Ramos (cell line): ENCODE measurements around the gene KCNIP1.

Experiments
- in situ Hi-C: fragments of 300-500 bp; cut with MboI; formaldehyde crosslinking; loops from one replicate; pipeline ENCODE4 v1.14.3; 2022; ENCODE audit warnings: low sequenced_read_pairs; ENCODE audit not compliant: unreplicated experiment

KCNIP1 gene

GRCh38 chr5:170481849-170482248, 22.0 kb upstream of the KCNIP1 start:
- in situ Hi-C loops: no loop called here

GRCh38 chr5:170482511-170482910, 21.3 kb upstream of the KCNIP1 start:
- in situ Hi-C loops: no loop called here

- in situ Hi-C loops: no loop called here
Measured at GRCh38 chr5:170483701-170484458, 19.9 kb upstream of the KCNIP1 start.

- in situ Hi-C loops: no loop called here
Measured at GRCh38 chr5:170484459-170484831, 19.4 kb upstream of the KCNIP1 start.

- in situ Hi-C loops: no loop called here
Measured at GRCh38 chr5:170484847-170485615, 18.8 kb upstream of the KCNIP1 start.

GRCh38 chr5:170485616-170485911, 18.3 kb upstream of the KCNIP1 start:
- in situ Hi-C loops: no loop called here

GRCh38 chr5:170486371-170486770, 17.4 kb upstream of the KCNIP1 start:
- in situ Hi-C loops: no loop called here

GRCh38 chr5:170488570-170488969, 15.2 kb upstream of the KCNIP1 start:
- in situ Hi-C loops: no loop called here

GRCh38 chr5:170489199-170489598, 14.6 kb upstream of the KCNIP1 start:
- in situ Hi-C loops: no loop called here

- in situ Hi-C loops: no loop called here
Measured at GRCh38 chr5:170490381-170490780, 13.4 kb upstream of the KCNIP1 start.

- in situ Hi-C loops: no loop called here
Measured at GRCh38 chr5:170491479-170491878, 12.3 kb upstream of the KCNIP1 start.

- in situ Hi-C loops: no loop called here
Measured at GRCh38 chr5:170493028-170493820, 10.6 kb upstream of the KCNIP1 start.

GRCh38 chr5:170494041-170494440, 9.8 kb upstream of the KCNIP1 start:
- in situ Hi-C loops: no loop called here

- in situ Hi-C loops: no loop called here
Measured at GRCh38 chr5:170495825-170496661, 7.8 kb upstream of the KCNIP1 start.

GRCh38 chr5:170496662-170497028, 7.2 kb upstream of the KCNIP1 start:
- in situ Hi-C loops: no loop called here

- in situ Hi-C loops: no loop called here
Measured at GRCh38 chr5:170497311-170498038, 6.3 kb upstream of the KCNIP1 start.

GRCh38 chr5:170498811-170499351, 4.9 kb upstream of the KCNIP1 start:
- in situ Hi-C loops: no loop called here

GRCh38 chr5:170499621-170500020, 4.2 kb upstream of the KCNIP1 start:
- in situ Hi-C loops: no loop called here

GRCh38 chr5:170501361-170501760, 2.5 kb upstream of the KCNIP1 start:
- in situ Hi-C loops: no loop called here
